Measurements from ENCODE around the gene NASP. TPM values are rescaled to one million over a fixed set of nuclear protein-coding genes. Genes with fewer than 3 reads are reported as not detected.

The NASP gene
- total RNA-seq, 2 donors from 2014 or later: 31.0 to 39.2 TPM

GRCh38 chr1:45573231-45573804, 10.5 kb upstream of the NASP start:
- DNase-seq (no peak), ATAC-seq (no peak)
- no peak overlapping the region for H3K27ac ChIP-seq
- H3K4me3 ChIP-seq: no peak overlapping the region
- peaks cover 0 to 10% of the 10 kb centered on the region in 2 donors for H3K36me3 ChIP-seq (replicated peaks in 1 of 2; ENCODE audit: insufficient read depth in 1 of 2, low read depth in 2 of 2)
- H3K27me3 ChIP-seq: no peaks in the 10 kb centered on the region
- no peak for TF ChIP-seq POLR2A (IDR thresholded peaks at IDR 0.05)
- no peak for TF ChIP-seq CTCF (IDR thresholded peaks at IDR 0.05)
- H3K9me3 ChIP-seq: no peaks in the 10 kb centered on the region
- intact Hi-C loops (cut with DNase I): loop anchor here (10.0 kb wide), 1 partner anchor 229 kb away; the partner anchor contains the start of genes MUTYH and TOE1
- no peaks in the 10 kb centered on the region for H3K4me1 ChIP-seq
- WGBS, 2 donors: 74% methylated on average over 3 of the region's 3 CpGs

GRCh38 chr1:45574105-45574626, 9.7 kb upstream of the NASP start:
- no peak for DNase-seq
- Histone ChIP-seq H3K27ac (no peak overlapping the region), H3K4me1 (no peaks in the 10 kb centered on the region), H3K4me3 (no peak overlapping the region), H3K27me3 (no peaks in the 10 kb centered on the region), H3K36me3 (replicated peaks in 1 of 2; ENCODE audit: insufficient read depth in 1 of 2, low read depth in 2 of 2) (peaks cover 0 to 2% of the 10 kb centered on the region in 2 donors), H3K9me3 (no peaks in the 10 kb centered on the region)
- TF ChIP-seq CTCF (IDR thresholded peaks at IDR 0.05) (no peak), POLR2A (IDR thresholded peaks at IDR 0.05) (no peak)
- ATAC-seq: no peak
- 79 to 83% methylated on average over 7 of the region's 7 CpGs for WGBS, 2 donors
- intact Hi-C loops (cut with DNase I): loop anchor here (10.0 kb wide), 1 partner anchor 229 kb away; the partner anchor contains the start of genes MUTYH and TOE1

GRCh38 chr1:45583264-45583665, 576 bp upstream of the NASP start:
- H3K9me3 ChIP-seq: no peaks in the 10 kb centered on the region
- TF ChIP-seq CTCF (IDR thresholded peaks at IDR 0.05): no peak
- no peak for TF ChIP-seq POLR2A (IDR thresholded peaks at IDR 0.05)

GRCh38 chr1:45584351-45585109, 689 bp downstream of the NASP start:
- peak overlapping the region; percentile 75 to 83 for H3K4me3 ChIP-seq
- ATAC-seq: peak; percentile 78
- DNase-seq: peak; percentile 86 to 89 (median 88)
- intact Hi-C loops (cut with DNase I): no loop called here
- no peaks in the 10 kb centered on the region for H3K36me3 ChIP-seq (replicated peaks in 1 of 2; ENCODE audit: insufficient read depth in 1 of 2, low read depth in 2 of 2)
- no peaks in the 10 kb centered on the region for H3K9me3 ChIP-seq
- 0 to 1% methylated on average over 41 to 58 of the region's 59 CpGs for WGBS, 2 donors
- peak overlapping the region; percentile 73 to 96 (median 89) for H3K27ac ChIP-seq
- no peaks in the 10 kb centered on the region for H3K27me3 ChIP-seq
- TF ChIP-seq POLR2A (IDR thresholded peaks at IDR 0.05): peak in 2 of 3 donors; percentile 4 to 14
- no peak for TF ChIP-seq CTCF (IDR thresholded peaks at IDR 0.05)
- H3K4me1 ChIP-seq: peaks cover 23% of the 10 kb centered on the region

More at GRCh38 chr1:45583264-45583665, 576 bp upstream of the NASP start:
- H3K4me3 ChIP-seq: peak overlapping the region; percentile 75 to 83
- DNase-seq (peak; percentile 96 to 98 (median 96)), ATAC-seq (peak; percentile 88)
- no peaks in the 10 kb centered on the region for H3K36me3 ChIP-seq (replicated peaks in 1 of 2; ENCODE audit: insufficient read depth in 1 of 2, low read depth in 2 of 2)
- H3K27me3 ChIP-seq: no peaks in the 10 kb centered on the region
- peaks cover 22% of the 10 kb centered on the region for H3K4me1 ChIP-seq
- 0 to 1% methylated on average over 1 to 19 of the region's 19 CpGs for WGBS, 2 donors
- intact Hi-C loops (cut with DNase I): no loop called here
- peak overlapping the region; percentile 73 to 96 (median 89) for H3K27ac ChIP-seq
